ENCODE results near the gene KCNQ1.

Gene KCNQ1

GRCh38 chr11:2867142-2867541 is 422.3 kb downstream of the KCNQ1 start:
- no peak for TF ChIP-seq TOX (CRISPR knock-in tag; IDR thresholded peaks at IDR 0.05; ENCODE audit: borderline replicate concordance)
- TF ChIP-seq TSHZ2 (CRISPR knock-in tag; IDR thresholded peaks at IDR 0.05) = no peak
- TF ChIP-seq ZNF70 (CRISPR knock-in tag; IDR thresholded peaks at IDR 0.05) = no peak
- no peak for TF ChIP-seq GLIS3 (CRISPR knock-in tag; IDR thresholded peaks at IDR 0.05)
- no peak for TF ChIP-seq TCF4 (CRISPR knock-in tag; IDR thresholded peaks at IDR 0.05; ENCODE audit: borderline replicate concordance)
- TF ChIP-seq PPARA (CRISPR knock-in tag; IDR thresholded peaks at IDR 0.05; ENCODE audit: borderline replicate concordance) = no peak
- TF ChIP-seq PATZ1 (CRISPR knock-in tag; IDR thresholded peaks at IDR 0.05; ENCODE audit: borderline replicate concordance) = no peak
- no peak for ATAC-seq

- TF ChIP-seq ZNF565 (CRISPR knock-in tag; conservative IDR thresholded peaks at IDR 0.05; ENCODE audit: low read depth) (no peak), OSR1 (CRISPR knock-in tag; IDR thresholded peaks at IDR 0.05) (no peak), CREB5 (CRISPR knock-in tag; IDR thresholded peaks at IDR 0.05; ENCODE audit: low read depth) (no peak)
- ATAC-seq = no peak
Measured at GRCh38 chr11:2867722-2868505, 423.1 kb downstream of the KCNQ1 start.

- no peak for ATAC-seq
- TF ChIP-seq TOX (CRISPR knock-in tag; IDR thresholded peaks at IDR 0.05; ENCODE audit: borderline replicate concordance) = no peak
- TF ChIP-seq TCF4 (CRISPR knock-in tag; IDR thresholded peaks at IDR 0.05; ENCODE audit: borderline replicate concordance) = no peak
- TF ChIP-seq ZC3H10 (CRISPR knock-in tag; IDR thresholded peaks at IDR 0.05) = no peak
- TF ChIP-seq OSR1 (CRISPR knock-in tag; IDR thresholded peaks at IDR 0.05) = no peak
Measured at GRCh38 chr11:2868506-2869133, 423.8 kb downstream of the KCNQ1 start.

- TF ChIP-seq POU6F1 (CRISPR knock-in tag; IDR thresholded peaks at IDR 0.05; ENCODE audit: borderline replicate concordance, low read depth) (no peak), OSR1 (CRISPR knock-in tag; IDR thresholded peaks at IDR 0.05) (no peak), ISL1 (CRISPR knock-in tag; IDR thresholded peaks at IDR 0.05) (no peak), ZNF8 (CRISPR knock-in tag; IDR thresholded peaks at IDR 0.05) (no peak), TSHZ2 (CRISPR knock-in tag; IDR thresholded peaks at IDR 0.05) (no peak), GLIS3 (CRISPR knock-in tag; IDR thresholded peaks at IDR 0.05) (no peak), BACH2 (CRISPR knock-in tag; IDR thresholded peaks at IDR 0.05; ENCODE audit: borderline replicate concordance) (no peak), RARB (CRISPR knock-in tag; IDR thresholded peaks at IDR 0.05) (no peak), ZFP3 (CRISPR knock-in tag; IDR thresholded peaks at IDR 0.05) (no peak), TCF4 (CRISPR knock-in tag; IDR thresholded peaks at IDR 0.05; ENCODE audit: borderline replicate concordance) (no peak), SNAI2 (CRISPR knock-in tag; IDR thresholded peaks at IDR 0.05) (no peak), ARNTL (CRISPR knock-in tag; IDR thresholded peaks at IDR 0.05; ENCODE audit: borderline replicate concordance, low read depth) (no peak), CREB5 (CRISPR knock-in tag; IDR thresholded peaks at IDR 0.05; ENCODE audit: low read depth) (no peak), TOX (CRISPR knock-in tag; IDR thresholded peaks at IDR 0.05; ENCODE audit: borderline replicate concordance) (no peak)
Measured at GRCh38 chr11:2869134-2869526, 424.3 kb downstream of the KCNQ1 start.

More at GRCh38 chr11:2869134-2869526, 424.3 kb downstream of the KCNQ1 start:
- ATAC-seq = no peak

Data from SK-N-SH treated with all-trans-retinoic acid at 6 μM for 48 hours (cell line).